Stimulated activated CD4-positive, alpha-beta T cell treated with anti-CD3 and anti-CD28 coated beads, Interleukin-1b, Interleukin-23, amount 100 ng/mL, for 4 hours (primary cell): ENCODE results near the gene PDYN.

Experiments
- DNase-seq, 2 donors: peaks; one replicate each; pipeline ENCODE4 v3.0.0-alpha.2; 2020; ENCODE audit warnings: low read depth in 2 of 2

The PDYN gene

GRCh38 chr20:1994627-1995026 is 769 bp upstream of the PDYN start:
- DNase-seq, result no peak

GRCh38 chr20:1992359-1993110 is 1.3 kb downstream of the PDYN start:
- DNase-seq, result no peak

- no peak for DNase-seq
Observed at GRCh38 chr20:1987826-1988225, 6.0 kb downstream of the PDYN start.

- DNase-seq, result no peak
Observed at GRCh38 chr20:1983301-1983700, 10.6 kb downstream of the PDYN start.

DNA sequence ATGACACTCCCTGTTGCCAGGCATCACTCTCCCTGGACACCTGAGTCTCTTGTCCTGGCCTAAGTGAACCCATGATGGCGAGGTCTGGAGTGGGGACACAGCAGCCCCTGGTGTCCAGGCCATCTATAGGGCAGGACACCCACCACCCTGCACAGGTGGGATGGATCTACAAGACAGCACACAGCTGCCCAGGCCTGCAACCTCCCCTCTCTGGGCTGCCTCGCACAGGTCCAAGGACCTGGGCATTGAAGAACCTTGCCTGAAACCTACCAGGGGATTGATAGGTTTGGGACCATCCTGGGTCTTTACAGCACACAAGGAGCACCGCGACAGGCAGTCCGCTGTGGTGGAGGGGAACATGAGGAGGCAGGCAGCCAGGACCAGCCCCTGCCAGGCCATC is 11.2 kb downstream of the PDYN start:
- no peak for DNase-seq

DNA sequence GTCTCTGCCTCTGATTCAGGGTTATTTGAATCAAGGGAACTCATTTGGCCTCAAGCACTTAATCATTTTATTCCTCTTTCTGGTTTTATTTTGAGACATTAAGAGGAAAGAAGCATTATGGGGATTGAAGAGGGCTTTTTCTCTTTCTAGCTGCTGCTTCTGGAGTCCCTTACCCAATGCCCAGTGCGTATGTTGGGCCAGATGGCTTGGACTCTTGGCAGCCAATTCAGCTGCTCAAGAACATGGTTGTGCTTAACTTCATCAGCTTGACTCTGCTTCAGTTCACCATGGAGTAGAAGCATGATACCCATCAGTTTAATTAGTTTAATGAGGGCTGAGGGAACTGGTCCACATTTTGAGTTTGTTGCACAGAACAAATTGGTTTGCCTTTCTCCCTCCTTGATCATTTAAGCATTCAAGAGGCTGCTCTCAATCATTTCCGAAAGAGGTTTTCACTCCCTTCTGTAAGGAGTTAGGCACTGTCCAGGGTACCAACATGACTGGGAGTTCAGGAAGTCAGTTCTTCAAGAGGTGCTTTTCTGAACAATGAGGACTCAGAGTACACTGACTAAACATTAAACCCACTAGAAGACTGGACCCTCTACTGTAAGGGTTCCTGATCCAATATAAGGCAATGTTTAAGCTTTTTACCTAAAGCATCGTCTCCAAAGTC is 14.6 kb downstream of the PDYN start:
- no peak for DNase-seq

GRCh38 chr20:1975291-1975690 is 18.6 kb downstream of the PDYN start:
- DNase-seq, result no peak

GRCh38 chr20:1973601-1974440 is 20.0 kb downstream of the PDYN start:
- DNase-seq, result no peak

- no peak for DNase-seq
Observed at GRCh38 chr20:1971893-1972586, 21.8 kb downstream of the PDYN start.

- no peak for DNase-seq
Observed at GRCh38 chr20:1968964-1969363, 24.9 kb downstream of the PDYN start.

- DNase-seq, result peak; percentile 84 to 93
Observed at GRCh38 chr20:1965520-1966351, 28.1 kb downstream of the PDYN start.

DNA sequence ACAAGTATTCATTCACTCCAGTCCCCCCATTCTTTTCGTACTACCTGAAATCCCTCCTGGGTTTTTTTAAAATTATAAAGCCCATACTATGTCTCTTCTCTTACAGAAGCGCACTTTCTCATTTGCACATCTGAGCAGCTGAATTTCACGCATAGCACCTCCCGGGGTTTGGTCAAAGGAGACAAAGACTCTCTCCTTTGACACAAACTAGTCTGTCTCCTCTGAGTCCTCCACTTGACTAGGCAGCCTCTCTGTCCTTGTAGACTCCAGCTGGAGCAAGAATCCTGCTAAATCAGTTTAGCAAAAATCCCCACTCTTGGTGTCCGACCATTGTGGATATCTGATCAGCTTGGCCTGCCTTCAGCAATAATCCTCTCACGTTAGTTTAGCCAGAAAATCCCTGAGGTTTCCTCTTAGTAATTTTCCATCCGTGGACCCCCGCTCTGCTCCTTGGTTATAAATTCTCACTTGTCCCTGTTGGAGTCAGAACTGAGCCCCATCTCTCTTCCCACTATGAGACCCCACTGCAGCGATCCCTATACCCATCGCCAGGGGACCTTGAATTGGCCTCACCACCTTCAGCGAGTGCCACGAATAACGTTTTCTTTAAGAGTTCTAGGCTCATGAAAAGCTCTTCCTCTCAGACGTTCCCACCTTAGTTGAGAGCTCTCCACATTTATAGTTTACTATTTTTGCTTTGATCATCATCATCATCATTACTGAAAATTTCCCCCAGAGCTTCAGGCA is 29.0 kb downstream of the PDYN start:
- peak in 1 of 2 donors; percentile 4 for DNase-seq

GRCh38 chr20:1964061-1964460 is 29.8 kb downstream of the PDYN start:
- no peak for DNase-seq

GRCh38 chr20:1961374-1961773 is 32.5 kb downstream of the PDYN start:
- no peak for DNase-seq

DNA sequence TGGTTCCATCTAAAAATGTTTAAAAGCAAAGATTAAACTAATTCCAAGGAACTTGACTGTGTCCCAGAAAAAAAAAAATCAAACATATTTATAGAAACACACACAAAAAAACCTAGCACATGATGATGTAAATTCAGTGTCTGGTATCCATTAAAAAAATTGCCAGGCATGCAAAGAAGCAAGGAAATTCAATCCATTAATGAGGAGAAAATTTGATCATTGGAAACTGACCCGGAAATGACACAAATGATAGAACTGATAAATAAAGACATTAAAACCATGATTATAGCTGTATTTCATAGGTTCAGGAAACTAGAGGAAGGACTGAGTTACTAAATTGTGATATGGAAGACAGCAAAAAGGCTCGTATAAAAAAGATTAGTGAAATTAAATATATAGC is 34.7 kb downstream of the PDYN start:
- DNase-seq, result no peak

GRCh38 chr20:1958426-1958825 is 35.4 kb downstream of the PDYN start:
- no peak for DNase-seq

GRCh38 chr20:1955217-1955616 is 38.6 kb downstream of the PDYN start:
- DNase-seq, result no peak

DNA sequence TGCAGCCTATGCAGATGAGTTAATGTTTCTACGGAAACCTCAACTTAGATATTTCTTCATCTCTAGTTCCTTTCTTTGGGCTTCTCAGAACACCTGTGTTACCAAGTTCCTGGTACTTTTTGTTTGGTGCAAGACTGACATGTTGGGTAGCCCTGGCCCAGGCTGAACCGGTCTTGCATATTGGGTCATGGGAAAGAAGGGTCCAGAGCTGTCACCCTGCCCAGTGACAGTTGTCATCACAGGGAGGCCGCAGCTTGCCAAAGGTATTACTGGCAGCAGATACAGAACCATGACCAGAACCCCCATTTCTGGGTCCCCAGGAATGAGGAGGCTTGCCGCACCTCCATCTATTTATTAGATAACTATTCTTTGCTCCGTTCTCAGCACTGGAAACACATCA is 40.2 kb downstream of the PDYN start:
- no peak for DNase-seq

DNA sequence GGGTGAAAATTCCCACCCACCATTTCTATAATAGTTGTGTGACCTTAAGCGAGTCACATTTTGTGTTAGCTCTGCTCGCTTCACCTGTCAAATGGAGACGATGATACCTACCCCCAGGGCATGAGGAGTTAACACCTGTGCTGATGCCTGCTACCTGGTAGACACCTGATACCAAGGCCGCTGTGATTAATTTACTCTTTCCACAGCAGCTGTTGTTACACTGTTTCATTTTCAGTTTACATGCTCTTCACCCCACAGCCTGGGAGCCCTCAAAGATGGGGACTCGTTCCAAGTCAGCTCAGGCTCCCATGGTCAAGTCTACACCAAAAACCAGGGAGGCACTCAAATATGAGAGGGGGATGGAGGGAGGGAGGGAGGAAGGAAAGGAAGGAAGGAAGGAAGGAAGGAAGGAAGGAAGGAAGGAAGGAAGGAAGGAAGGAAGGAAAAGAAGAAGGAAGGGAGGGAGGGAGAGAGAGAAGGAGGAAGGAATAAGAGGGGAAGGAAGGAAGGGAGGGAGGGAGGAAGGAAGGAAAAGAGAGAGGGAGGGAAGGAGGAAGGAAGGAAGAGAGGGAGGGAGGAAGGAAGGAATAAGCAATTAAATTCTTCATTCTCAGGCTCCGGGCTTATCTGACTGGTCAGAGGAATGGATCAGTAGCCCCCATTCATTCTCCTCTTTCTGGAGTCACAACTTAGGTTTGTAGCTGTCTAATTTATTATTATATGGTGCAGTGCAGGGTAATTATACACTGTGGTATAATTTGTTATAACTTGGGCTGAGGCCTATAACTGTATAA is 40.9 kb downstream of the PDYN start:
- DNase-seq, result no peak
